Fibroblast of mammary gland (primary cell): ENCODE results near the gene MAN1B1.

Experiments used
- DNase-seq: peaks from one replicate; pipeline ENCODE4 v3.0.0-alpha.2; 2010; ENCODE audit warnings: low read depth
- H3K4me3 ChIP-seq: 2 replicates; pipeline ENCODE4 v1.5.1; 2011; ENCODE audit warnings: low read depth, mild to moderate bottlenecking, low read length, moderate library complexity; ENCODE audit not compliant: control insufficient read depth
- CTCF ChIP-seq: conservative IDR thresholded peaks from 2 replicates; pipeline ENCODE4 v1.5.1; 2011; ENCODE audit warnings: low read depth, low read length, inconsistent platforms; ENCODE audit not compliant: control insufficient read depth, insufficient read depth

MAN1B1 gene

GRCh38 chr9:137136261-137136880 lies 49.6 kb downstream of the MAN1B1 start:
- H3K4me3 ChIP-seq, result no peak overlapping the region

GRCh38 chr9:137136881-137137607 lies 50.3 kb downstream of the MAN1B1 start:
- no peak for DNase-seq
- no peak for TF ChIP-seq CTCF
- no peak overlapping the region for H3K4me3 ChIP-seq

More at GRCh38 chr9:137136261-137136880, 49.6 kb downstream of the MAN1B1 start:
- DNase-seq, result no peak
- no peak for TF ChIP-seq CTCF

- H3K4me3 ChIP-seq, result no peak overlapping the region
- TF ChIP-seq CTCF, result no peak
- no peak for DNase-seq
Observed at GRCh38 chr9:137138058-137138721, 51.4 kb downstream of the MAN1B1 start.

- DNase-seq, result no peak
- no peak within 1 kb of the TSS for H3K4me3 ChIP-seq
Observed at GRCh38 chr9:137138722-137139467, 52.1 kb downstream of the MAN1B1 start, which contains the start of gene GRIN1. Gene GRIN1 (plus strand): TSS chr9:137139154. CDS start chr9:137139487, 333 bp downstream.

DNA sequence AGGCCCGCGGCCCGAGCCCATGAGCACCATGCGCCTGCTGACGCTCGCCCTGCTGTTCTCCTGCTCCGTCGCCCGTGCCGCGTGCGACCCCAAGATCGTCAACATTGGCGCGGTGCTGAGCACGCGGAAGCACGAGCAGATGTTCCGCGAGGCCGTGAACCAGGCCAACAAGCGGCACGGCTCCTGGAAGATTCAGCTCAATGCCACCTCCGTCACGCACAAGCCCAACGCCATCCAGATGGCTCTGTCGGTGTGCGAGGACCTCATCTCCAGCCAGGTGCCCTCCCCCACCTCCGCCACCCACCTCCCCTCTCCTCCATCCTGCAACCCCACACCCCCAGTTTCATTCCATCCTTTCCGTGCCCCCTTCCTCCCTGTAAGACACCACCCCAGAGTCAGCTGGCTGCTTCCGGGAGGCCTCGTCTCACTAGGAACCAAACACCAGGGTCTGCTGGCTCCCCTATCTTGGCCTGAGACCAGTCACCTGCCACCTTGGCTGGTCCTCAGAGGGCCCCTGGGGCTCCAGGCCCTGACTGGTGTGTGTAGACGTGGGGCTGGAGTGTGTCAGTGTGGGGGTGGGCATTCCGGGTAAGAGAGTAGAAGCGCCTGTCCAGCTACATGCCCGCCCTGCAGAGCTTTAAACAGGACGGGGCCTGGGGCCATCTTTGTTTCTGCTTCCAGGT lies 52.8 kb downstream of the MAN1B1 start:
- no peak overlapping the region for H3K4me3 ChIP-seq
- no peak for DNase-seq
- TF ChIP-seq CTCF, result no peak

More at GRCh38 chr9:137138722-137139467, 52.1 kb downstream of the MAN1B1 start, which contains the start of gene GRIN1:
- no peak for TF ChIP-seq CTCF
